Measurements from ENCODE around the gene UXT. TPM values are rescaled to one million over a fixed set of nuclear protein-coding genes. Genes with fewer than 3 reads are reported as not detected.

The UXT gene
- total RNA-seq, 1 experiment from 2014 or later = 87.5 TPM

DNA sequence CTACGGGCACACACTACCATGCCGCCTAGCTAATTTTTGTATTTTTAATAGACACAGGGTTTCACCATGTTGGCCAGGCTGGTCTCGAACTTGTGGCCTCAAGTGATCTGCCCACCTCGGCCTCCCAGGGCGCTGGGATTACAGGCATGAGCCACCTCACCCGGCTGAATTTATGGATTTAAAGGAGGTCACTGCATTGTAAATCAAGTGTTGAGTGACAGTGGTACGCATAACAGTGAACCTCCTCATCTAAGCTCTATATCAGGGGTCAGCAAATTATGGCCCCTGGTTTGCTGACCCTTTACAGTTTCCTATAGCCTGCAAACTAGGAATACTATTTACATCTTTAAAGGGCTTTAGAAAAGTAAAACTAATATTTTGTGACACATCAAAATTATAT, 2.6 kb upstream of the UXT start:
- DNase-seq = no peak
- Histone ChIP-seq H3K27me3 (ENCODE audit: control insufficient read depth, insufficient read depth, low read length) (no peaks in the 10 kb centered on the region), H3K4me3 (ENCODE audit: insufficient read depth, low read depth, low read length) (no peak overlapping the region), H3K36me3 (replicated peaks; ENCODE audit: control insufficient read depth, insufficient read depth, low read length) (peaks cover 1% of the 10 kb centered on the region)

DNA sequence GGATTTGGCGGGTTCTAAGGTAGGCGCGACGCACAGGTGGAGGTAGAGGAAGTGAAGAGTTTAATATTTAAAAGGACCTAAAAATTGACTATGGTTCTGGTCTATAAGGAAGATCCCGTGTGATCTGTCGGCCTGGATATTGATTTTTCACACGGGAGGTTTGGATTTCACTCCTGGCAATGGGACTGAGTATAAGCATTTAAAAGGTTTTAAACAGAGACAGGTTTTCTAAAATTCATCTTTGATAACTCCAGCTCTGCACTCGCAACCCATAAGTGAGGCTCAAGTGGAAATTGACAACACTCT, 394 bp upstream of the UXT start:
- no peak for DNase-seq
- Histone ChIP-seq H3K4me3 (ENCODE audit: insufficient read depth, low read depth, low read length) (peak overlapping the region; percentile 8; the same call in 1 of the 2 replicates), H3K27me3 (ENCODE audit: control insufficient read depth, insufficient read depth, low read length) (no peaks in the 10 kb centered on the region), H3K36me3 (replicated peaks; ENCODE audit: control insufficient read depth, insufficient read depth, low read length) (peaks cover 6% of the 10 kb centered on the region)

DNA sequence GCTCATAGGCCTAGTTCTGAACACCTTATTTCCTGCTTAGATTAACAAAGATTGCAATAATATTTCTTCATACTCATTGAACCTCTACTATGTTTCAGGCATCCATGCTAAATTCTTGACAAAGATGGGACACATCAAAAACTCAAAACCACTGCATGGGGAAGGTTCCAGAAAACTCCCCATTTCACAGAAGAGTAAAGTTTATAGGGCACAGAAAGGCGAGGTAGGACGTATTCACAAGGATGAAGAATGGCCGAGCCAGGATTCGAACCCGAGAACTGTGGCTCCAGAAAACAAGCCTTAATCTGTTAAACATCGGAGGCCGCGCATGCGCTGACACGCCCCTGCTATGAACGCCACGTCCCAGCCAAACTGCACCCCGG, 688 bp downstream of the UXT start:
- Histone ChIP-seq H3K4me3 (ENCODE audit: insufficient read depth, low read depth, low read length) (peak overlapping the region; percentile 58), H3K36me3 (replicated peaks; ENCODE audit: control insufficient read depth, insufficient read depth, low read length) (peaks cover 6% of the 10 kb centered on the region), H3K27me3 (ENCODE audit: control insufficient read depth, insufficient read depth, low read length) (no peaks in the 10 kb centered on the region)
- no peak for DNase-seq

DNA sequence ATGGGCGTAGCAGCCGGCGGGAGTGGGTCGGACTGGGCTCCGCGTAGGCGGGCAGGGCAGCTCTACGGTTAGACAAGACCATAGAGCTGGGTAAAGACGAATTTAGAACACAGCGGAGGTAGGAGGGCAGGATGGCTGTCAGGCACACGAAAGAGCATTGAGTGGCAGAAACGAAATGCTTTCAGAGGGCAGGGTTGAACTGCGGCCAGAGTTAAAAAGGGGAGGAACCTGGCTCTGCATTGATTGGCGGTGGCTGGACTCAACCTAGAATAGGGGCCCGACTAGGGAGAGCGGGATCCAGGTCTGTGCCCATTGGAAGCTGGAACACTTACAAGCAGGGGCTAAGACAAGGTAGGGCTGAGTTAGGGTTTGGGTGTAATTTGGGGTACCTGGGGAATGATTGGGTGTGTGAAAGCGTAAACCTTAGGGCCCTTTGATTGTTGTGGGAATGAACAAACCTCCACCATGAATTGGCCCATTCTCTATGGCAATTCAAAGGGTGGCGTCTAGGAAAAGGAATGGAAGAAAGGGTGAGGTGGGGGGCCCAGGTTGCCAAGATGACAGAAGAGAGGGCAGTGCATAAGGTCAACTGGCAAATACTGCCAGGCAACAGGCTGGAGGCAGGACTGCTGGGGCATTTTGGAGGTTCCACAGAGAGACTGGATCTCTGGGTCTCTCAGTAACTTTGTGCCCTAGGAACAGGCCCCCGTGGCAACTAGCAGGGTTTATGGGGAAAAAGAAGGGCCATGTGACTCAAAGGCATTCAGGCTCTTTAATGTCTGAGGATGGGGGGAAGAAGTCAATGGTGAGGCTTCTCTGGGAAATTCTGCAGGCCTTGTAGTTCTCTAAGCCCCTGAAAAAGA, 7.7 kb downstream of the UXT start:
- Histone ChIP-seq H3K36me3 (replicated peaks; ENCODE audit: control insufficient read depth, insufficient read depth, low read length) (peaks cover 2% of the 10 kb centered on the region), H3K4me3 (ENCODE audit: insufficient read depth, low read depth, low read length) (peak overlapping the region; percentile 50), H3K27me3 (ENCODE audit: control insufficient read depth, insufficient read depth, low read length) (no peaks in the 10 kb centered on the region)
- peak; percentile 46 for DNase-seq

DNA sequence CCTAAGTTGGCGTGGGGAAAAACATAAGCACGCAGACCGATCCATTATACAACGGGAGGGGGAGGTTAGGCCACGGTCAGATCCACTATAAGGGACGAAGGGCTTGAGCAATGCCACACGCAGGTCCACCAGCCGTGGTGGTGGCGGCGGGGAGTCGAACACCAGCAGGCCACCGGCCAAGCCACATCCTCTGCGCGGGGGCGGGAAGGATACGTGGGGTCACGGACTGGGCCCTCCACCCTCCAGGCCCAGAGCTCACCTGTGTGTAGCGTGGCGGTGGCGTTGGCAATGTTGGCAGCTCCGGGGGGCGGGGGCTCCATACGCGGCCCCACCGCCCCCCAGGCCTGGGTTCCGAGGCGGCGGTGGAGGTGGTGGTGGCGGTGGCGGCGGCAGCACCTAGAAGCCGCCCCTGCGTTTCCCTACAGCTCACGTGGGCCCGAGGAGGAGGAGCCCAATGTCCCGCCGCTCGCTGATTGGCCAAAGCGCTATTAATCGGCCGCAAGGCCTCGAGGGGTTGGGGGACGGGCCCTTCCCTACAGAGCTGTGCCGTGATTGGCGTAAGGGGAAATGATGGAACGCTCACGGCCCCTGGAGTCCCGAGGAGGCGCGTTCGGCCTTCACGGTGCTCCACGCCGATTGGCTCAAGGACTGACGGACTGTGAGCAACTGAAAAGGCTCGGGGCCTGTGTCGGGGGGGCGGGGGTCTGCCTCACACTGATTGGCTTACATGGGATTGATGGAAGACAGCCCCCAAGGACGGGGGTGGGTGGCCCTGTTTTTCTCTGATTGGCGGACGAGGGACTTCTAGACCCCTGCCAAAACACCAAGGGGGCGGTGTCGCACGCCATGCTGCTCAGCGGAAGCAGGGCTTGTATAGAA, 8.6 kb downstream of the UXT start, which contains the start of gene ELK1:
TSS of gene ELK1 (minus strand) at position 400 of the 879 bp plus-strand sequence. CDS start 9,122 bp downstream, outside the sequence.
- H3K36me3 ChIP-seq (replicated peaks; ENCODE audit: control insufficient read depth, insufficient read depth, low read length) = no peaks in the 10 kb centered on the region; the same call in 1 of the 2 replicates
- no peaks in the 10 kb centered on the region for H3K27me3 ChIP-seq (ENCODE audit: control insufficient read depth, insufficient read depth, low read length)
- peak; percentile 94 for DNase-seq
- H3K4me3 ChIP-seq (ENCODE audit: insufficient read depth, low read depth, low read length) = peak within 1 kb of the TSS; percentile 74

DNA sequence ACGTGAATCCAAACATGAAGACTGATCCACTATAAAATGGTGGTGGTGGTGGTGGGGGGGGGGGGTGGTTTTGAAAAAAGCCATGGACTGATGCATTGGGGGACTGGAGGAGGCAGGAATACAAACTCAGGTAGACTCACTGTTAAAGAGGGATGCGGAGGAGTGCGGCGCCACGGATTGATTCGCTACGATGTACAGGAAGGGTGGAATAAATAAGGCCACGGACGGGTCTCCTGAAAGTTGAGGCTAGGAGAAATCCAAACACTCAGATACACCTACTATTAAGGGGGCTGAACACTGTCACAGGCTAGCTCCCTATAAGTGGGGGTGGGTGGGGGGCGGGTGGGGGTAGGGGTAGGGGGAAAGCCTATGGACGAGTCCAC, 9.2 kb downstream of the UXT start:
- Histone ChIP-seq H3K36me3 (replicated peaks; ENCODE audit: control insufficient read depth, insufficient read depth, low read length) (no peaks in the 10 kb centered on the region; the same call in 1 of the 2 replicates), H3K27me3 (ENCODE audit: control insufficient read depth, insufficient read depth, low read length) (no peaks in the 10 kb centered on the region), H3K4me3 (ENCODE audit: insufficient read depth, low read depth, low read length) (peak overlapping the region; percentile 74)
- DNase-seq = no peak

DNA sequence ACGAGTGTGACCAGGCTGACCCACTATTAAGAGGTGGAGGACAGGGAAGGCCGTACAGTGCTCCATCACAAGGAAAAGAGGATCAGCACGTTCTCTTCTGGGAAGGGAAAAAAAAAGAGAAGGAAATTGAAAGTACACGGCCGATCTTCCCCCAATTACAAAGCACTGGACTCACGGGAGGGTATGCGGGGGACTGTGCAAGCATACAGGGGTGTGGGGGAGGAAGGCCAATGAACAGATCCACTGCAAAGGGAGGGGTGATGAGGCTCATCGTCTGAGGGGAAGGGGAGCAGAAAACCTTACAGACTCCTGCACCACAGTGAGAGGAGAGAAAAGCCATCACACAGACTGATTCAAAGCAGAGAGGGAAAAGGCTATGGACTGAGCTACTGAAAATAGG, 9.7 kb downstream of the UXT start:
- H3K4me3 ChIP-seq (ENCODE audit: insufficient read depth, low read depth, low read length) = peak overlapping the region; percentile 74
- H3K36me3 ChIP-seq (replicated peaks; ENCODE audit: control insufficient read depth, insufficient read depth, low read length) = no peaks in the 10 kb centered on the region; the same call in 1 of the 2 replicates
- DNase-seq = no peak
- no peaks in the 10 kb centered on the region for H3K27me3 ChIP-seq (ENCODE audit: control insufficient read depth, insufficient read depth, low read length)

DNA sequence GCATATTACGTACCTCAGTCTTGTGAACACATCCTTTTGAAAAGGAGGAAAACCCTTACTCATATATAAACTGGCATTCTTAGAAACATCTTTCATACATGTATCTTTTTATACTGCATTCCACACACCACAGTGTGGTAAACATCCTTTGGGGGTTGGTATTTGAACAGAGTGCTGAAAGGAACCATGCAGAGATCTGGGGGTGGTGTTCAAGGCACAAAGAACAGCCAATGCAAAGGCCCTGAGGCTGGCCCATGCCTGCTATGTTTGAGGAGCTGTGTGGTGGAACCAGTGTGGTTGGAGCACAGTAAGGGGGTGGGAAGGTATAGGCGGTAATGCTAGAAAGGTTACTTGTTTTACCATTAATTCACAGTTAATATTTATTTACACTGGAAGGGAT, 10.6 kb downstream of the UXT start:
- H3K36me3 ChIP-seq (replicated peaks; ENCODE audit: control insufficient read depth, insufficient read depth, low read length) = no peaks in the 10 kb centered on the region
- H3K4me3 ChIP-seq (ENCODE audit: insufficient read depth, low read depth, low read length) = no peak overlapping the region

DNA sequence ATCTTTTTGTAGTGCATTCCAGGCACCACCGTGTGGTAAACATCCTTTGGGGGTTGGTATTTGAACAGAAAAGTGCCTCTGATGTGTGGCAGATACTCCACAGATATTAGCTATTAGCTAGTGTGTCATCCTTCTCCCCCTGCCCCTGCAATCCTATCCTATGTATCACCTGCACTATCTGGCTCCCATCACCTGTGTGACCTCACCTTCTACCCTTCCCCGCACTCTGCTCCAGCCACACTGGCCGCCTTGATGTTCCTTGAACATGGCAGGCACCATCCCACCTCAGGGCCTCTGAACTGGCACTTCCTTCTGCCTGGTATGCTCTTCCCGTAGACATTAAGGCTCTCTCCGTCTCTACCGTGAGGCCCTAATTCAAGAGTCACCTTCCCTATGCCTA, 12.3 kb downstream of the UXT start:
- no peak for DNase-seq
- Histone ChIP-seq H3K36me3 (replicated peaks; ENCODE audit: control insufficient read depth, insufficient read depth, low read length) (no peaks in the 10 kb centered on the region), H3K27me3 (ENCODE audit: control insufficient read depth, insufficient read depth, low read length) (no peaks in the 10 kb centered on the region), H3K4me3 (ENCODE audit: insufficient read depth, low read depth, low read length) (no peak overlapping the region)

More for the DNA sequence above, 10.6 kb downstream of the UXT start:
- no peak for DNase-seq
- no peaks in the 10 kb centered on the region for H3K27me3 ChIP-seq (ENCODE audit: control insufficient read depth, insufficient read depth, low read length)

DNA sequence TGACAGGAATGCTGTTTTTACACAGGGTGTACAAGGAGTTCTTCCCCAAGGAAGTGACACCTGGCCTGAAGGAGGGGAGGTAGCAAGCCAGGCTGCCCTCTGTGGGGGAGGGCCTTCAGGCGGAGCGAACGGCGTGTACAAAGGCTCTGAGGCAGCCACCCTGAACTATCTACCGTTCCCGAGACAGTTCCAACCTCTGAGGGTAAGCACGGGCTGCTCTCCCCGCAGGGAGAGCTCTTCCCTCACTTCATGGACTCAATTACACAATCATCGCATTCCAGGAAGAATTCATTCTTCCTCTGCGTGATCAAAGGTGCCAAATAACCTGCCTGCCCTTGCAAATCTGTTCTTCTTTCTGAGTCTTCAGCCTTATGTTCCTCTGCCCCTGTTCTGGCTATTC, 13.4 kb downstream of the UXT start:
- no peak overlapping the region for H3K4me3 ChIP-seq (ENCODE audit: insufficient read depth, low read depth, low read length)
- no peaks in the 10 kb centered on the region for H3K27me3 ChIP-seq (ENCODE audit: control insufficient read depth, insufficient read depth, low read length)
- H3K36me3 ChIP-seq (replicated peaks; ENCODE audit: control insufficient read depth, insufficient read depth, low read length) = peaks cover 5% of the 10 kb centered on the region
- no peak for DNase-seq

DNA sequence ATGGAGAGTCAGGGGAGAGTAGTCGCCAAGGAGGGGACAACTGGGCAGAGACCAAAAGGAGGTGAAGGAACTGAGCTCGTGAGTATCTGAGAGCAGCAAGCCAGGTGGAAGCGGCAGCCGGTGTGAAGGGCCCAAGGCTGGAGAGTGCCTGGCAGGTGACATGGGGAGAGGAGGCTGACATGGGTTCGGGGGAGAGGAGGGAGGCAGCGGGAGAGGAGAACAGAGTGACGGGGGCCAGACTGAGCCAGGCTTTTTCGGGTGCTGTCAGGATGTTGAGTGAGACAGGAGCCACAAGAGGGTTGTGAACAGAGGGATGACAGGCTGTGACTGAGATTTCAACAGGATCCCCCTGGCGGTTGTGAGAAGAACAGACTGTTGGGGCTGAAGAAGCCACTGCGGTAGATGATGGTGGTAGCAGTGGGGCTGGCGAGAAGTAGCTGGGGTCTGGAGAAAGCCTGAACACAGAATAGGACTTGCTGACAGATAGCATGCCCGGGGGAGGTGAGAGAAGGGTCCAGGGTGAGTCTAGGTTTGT, 14.4 kb downstream of the UXT start:
- DNase-seq = peak; percentile 81
- H3K27me3 ChIP-seq (ENCODE audit: control insufficient read depth, insufficient read depth, low read length) = no peaks in the 10 kb centered on the region

DNA sequence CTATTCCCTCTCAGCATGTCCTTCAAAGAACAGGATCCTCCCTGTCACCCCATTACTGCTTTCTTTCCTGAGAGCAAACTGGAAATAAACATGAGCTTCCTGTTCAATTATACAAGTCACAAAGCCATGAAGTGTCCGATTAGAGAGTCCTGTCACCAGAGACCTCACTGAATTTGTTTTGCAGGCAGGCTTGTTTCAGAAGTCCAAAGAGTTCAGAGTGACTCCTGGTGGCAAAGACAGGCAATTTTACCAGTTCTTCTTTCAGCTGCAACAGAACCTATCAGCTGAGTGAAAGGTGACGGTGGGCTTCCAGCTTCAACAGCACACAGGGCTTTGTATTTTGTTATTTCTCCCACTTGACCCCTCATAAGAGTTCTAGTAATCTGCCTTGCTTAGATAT, 15.1 kb downstream of the UXT start:
- peak; percentile 38 for DNase-seq
- Histone ChIP-seq H3K36me3 (replicated peaks; ENCODE audit: control insufficient read depth, insufficient read depth, low read length) (peaks cover 5% of the 10 kb centered on the region), H3K27me3 (ENCODE audit: control insufficient read depth, insufficient read depth, low read length) (no peaks in the 10 kb centered on the region), H3K4me3 (ENCODE audit: insufficient read depth, low read depth, low read length) (no peak overlapping the region)

More for the DNA sequence above, 14.4 kb downstream of the UXT start:
- Histone ChIP-seq H3K36me3 (replicated peaks; ENCODE audit: control insufficient read depth, insufficient read depth, low read length) (peaks cover 5% of the 10 kb centered on the region), H3K4me3 (ENCODE audit: insufficient read depth, low read depth, low read length) (no peak overlapping the region)

DNA sequence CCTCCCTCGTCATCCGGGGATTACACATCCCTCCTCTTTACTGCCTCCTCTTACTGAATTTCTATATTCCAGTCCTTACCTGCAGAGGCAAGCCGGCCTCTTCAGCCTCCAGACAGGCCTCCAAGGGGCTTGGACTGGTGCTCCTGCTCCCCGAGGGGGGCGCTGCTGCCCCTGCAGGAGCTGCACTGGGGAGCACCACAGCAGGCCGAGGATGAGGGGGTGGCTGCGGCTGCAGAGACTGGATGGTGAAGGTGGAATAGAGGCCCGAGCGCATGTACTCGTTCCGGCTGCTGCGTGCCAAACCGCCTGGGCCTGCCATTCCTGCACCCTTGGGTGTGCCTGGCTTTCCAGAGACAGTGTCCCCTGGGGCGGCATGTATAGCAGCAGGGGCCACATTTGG, 20.2 kb downstream of the UXT start:
- H3K36me3 ChIP-seq (replicated peaks; ENCODE audit: control insufficient read depth, insufficient read depth, low read length) = peaks cover 8% of the 10 kb centered on the region
- no peak for DNase-seq
- no peak overlapping the region for H3K4me3 ChIP-seq (ENCODE audit: insufficient read depth, low read depth, low read length)
- no peaks in the 10 kb centered on the region for H3K27me3 ChIP-seq (ENCODE audit: control insufficient read depth, insufficient read depth, low read length)

DNA sequence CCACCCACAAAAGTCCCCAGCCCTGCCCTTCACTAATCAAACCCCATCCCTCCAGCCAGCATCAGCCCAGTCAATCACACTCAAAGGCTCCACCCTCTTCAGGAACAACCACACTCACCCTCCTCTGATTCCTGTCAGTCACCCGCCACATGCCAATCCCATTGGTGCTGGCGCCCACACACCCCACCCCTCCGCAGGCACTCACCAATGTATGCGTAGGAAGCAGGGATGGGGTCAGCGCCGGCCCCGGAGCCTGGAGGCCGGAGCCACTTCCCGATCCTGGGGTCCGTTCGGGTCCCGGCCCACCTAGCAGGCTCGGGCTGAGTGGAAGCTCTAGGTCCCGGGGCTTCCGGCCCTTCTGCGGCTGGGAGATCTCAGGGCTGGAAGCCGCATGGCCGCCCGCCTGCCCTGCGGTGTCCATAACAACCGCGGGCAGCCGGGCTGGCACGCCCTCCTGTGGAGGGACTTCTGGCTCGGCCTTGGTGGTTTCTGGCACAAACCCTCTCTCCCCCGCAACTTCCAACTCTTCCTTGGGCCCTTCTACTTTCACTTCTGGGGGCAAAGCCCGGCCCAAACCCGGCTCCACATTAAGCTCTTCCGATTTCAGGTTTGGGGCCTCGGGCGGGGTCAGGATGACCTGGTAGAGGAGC, 21.3 kb downstream of the UXT start:
- peak; percentile 94 for DNase-seq
- peak overlapping the region; percentile 36 for H3K4me3 ChIP-seq (ENCODE audit: insufficient read depth, low read depth, low read length)
- no peaks in the 10 kb centered on the region for H3K27me3 ChIP-seq (ENCODE audit: control insufficient read depth, insufficient read depth, low read length)
- H3K36me3 ChIP-seq (replicated peaks; ENCODE audit: control insufficient read depth, insufficient read depth, low read length) = peaks cover 8% of the 10 kb centered on the region
